Measurements from ENCODE around the gene CAPZA1. TPM values are rescaled to one million over a fixed set of nuclear protein-coding genes. Genes with fewer than 3 reads are reported as not detected.

Gene CAPZA1
- total RNA-seq, 1 donor from 2014 or later = 171 TPM

- H3K9me3 Mint-ChIP-seq (ENCODE audit: unreplicated experiment) = peaks cover 4% of the 10 kb centered on the region
- H3K36me3 Mint-ChIP-seq (ENCODE audit: low read depth, unreplicated experiment) = peaks cover 33% of the 10 kb centered on the region
- DNase-seq (ENCODE audit: low read depth) = no peak
- Histone ChIP-seq H3K27me3 (ENCODE audit: insufficient read depth, low read length) (no peaks in the 10 kb centered on the region), H3K27ac (ENCODE audit: low read depth, low read length) (no peak overlapping the region), H3K9ac (ENCODE audit: low read length) (no peak overlapping the region), H3K9me3 (ENCODE audit: insufficient read depth, low read depth, low read length) (no peaks in the 10 kb centered on the region), H3K79me2 (ENCODE audit: insufficient read depth, low read length) (peaks cover 20% of the 10 kb centered on the region), H3K4me3 (ENCODE audit: insufficient read depth, low read depth, low read length) (no peak overlapping the region), H2AFZ (ENCODE audit: low read depth, low read length) (no peak overlapping the region), H3K36me3 (ENCODE audit: insufficient read depth, low read length) (peaks cover 11% of the 10 kb centered on the region), H3K4me1 (ENCODE audit: insufficient read depth, low read length) (no peaks in the 10 kb centered on the region), H4K20me1 (ENCODE audit: insufficient read depth, low read length) (peaks cover 34% of the 10 kb centered on the region), H3K4me2 (ENCODE audit: low read length) (no peak overlapping the region)
- peaks cover 22% of the 10 kb centered on the region for H3K4me1 Mint-ChIP-seq (ENCODE audit: low read depth, unreplicated experiment)
- no peak for FAIRE-seq
- H3K27ac Mint-ChIP-seq (ENCODE audit: unreplicated experiment) = no peak overlapping the region
- H3K27me3 Mint-ChIP-seq (ENCODE audit: low read depth, unreplicated experiment) = no peaks in the 10 kb centered on the region
- TF ChIP-seq EZH2 (IDR thresholded peaks at IDR 0.05; ENCODE audit: insufficient read depth, low read length) (no peak), CTCF (IDR thresholded peaks at IDR 0.05; ENCODE audit: insufficient read depth, low read depth, low read length) (no peak)
- no peak overlapping the region for H3K4me3 Mint-ChIP-seq (ENCODE audit: unreplicated experiment)
Observed at GRCh38 chr1:112688781-112689193, 69.2 kb downstream of the CAPZA1 start.

GRCh38 chr1:112689196-112689841 lies 69.7 kb downstream of the CAPZA1 start:
- H3K4me3 Mint-ChIP-seq (ENCODE audit: unreplicated experiment) = no peak overlapping the region
- Histone ChIP-seq H3K9me3 (ENCODE audit: insufficient read depth, low read depth, low read length) (no peaks in the 10 kb centered on the region), H3K27me3 (ENCODE audit: insufficient read depth, low read length) (no peaks in the 10 kb centered on the region), H3K4me3 (ENCODE audit: insufficient read depth, low read depth, low read length) (no peak overlapping the region), H3K4me1 (ENCODE audit: insufficient read depth, low read length) (no peaks in the 10 kb centered on the region), H3K36me3 (ENCODE audit: insufficient read depth, low read length) (peaks cover 11% of the 10 kb centered on the region), H3K4me2 (ENCODE audit: low read length) (no peak overlapping the region), H4K20me1 (ENCODE audit: insufficient read depth, low read length) (peaks cover 34% of the 10 kb centered on the region), H3K27ac (ENCODE audit: low read depth, low read length) (no peak overlapping the region), H2AFZ (ENCODE audit: low read depth, low read length) (no peak overlapping the region), H3K79me2 (ENCODE audit: insufficient read depth, low read length) (peaks cover 20% of the 10 kb centered on the region), H3K9ac (ENCODE audit: low read length) (no peak overlapping the region)
- peaks cover 4% of the 10 kb centered on the region for H3K9me3 Mint-ChIP-seq (ENCODE audit: unreplicated experiment)
- H3K36me3 Mint-ChIP-seq (ENCODE audit: low read depth, unreplicated experiment) = peaks cover 33% of the 10 kb centered on the region
- no peak for TF ChIP-seq CTCF (IDR thresholded peaks at IDR 0.05; ENCODE audit: insufficient read depth, low read depth, low read length)
- TF ChIP-seq EZH2 (IDR thresholded peaks at IDR 0.05; ENCODE audit: insufficient read depth, low read length) = no peak
- no peaks in the 10 kb centered on the region for H3K27me3 Mint-ChIP-seq (ENCODE audit: low read depth, unreplicated experiment)
- no peak for FAIRE-seq
- peaks cover 22% of the 10 kb centered on the region for H3K4me1 Mint-ChIP-seq (ENCODE audit: low read depth, unreplicated experiment)
- no peak overlapping the region for H3K27ac Mint-ChIP-seq (ENCODE audit: unreplicated experiment)
- DNase-seq (ENCODE audit: low read depth) = no peak

- no peaks in the 10 kb centered on the region for H3K27me3 Mint-ChIP-seq (ENCODE audit: low read depth, unreplicated experiment)
Observed at GRCh38 chr1:112689842-112690237, 70.2 kb downstream of the CAPZA1 start.

More at GRCh38 chr1:112689842-112690237, 70.2 kb downstream of the CAPZA1 start:
- Mint-ChIP-seq H3K27ac (ENCODE audit: unreplicated experiment) (no peak overlapping the region), H3K36me3 (ENCODE audit: low read depth, unreplicated experiment) (peaks cover 36% of the 10 kb centered on the region), H3K4me3 (ENCODE audit: unreplicated experiment) (no peak overlapping the region), H3K4me1 (ENCODE audit: low read depth, unreplicated experiment) (peaks cover 22% of the 10 kb centered on the region), H3K9me3 (ENCODE audit: unreplicated experiment) (peaks cover 4% of the 10 kb centered on the region)
- no peaks in the 10 kb centered on the region for H3K9me3 ChIP-seq (ENCODE audit: insufficient read depth, low read depth, low read length)
- H3K4me2 ChIP-seq (ENCODE audit: low read length) = no peak overlapping the region
- H4K20me1 ChIP-seq (ENCODE audit: insufficient read depth, low read length) = peaks cover 34% of the 10 kb centered on the region
- no peak for FAIRE-seq
- DNase-seq (ENCODE audit: low read depth) = no peak
- no peak overlapping the region for H3K4me3 ChIP-seq (ENCODE audit: insufficient read depth, low read depth, low read length)
- peaks cover 20% of the 10 kb centered on the region for H3K79me2 ChIP-seq (ENCODE audit: insufficient read depth, low read length)
- H3K9ac ChIP-seq (ENCODE audit: low read length) = no peak overlapping the region
- H3K36me3 ChIP-seq (ENCODE audit: insufficient read depth, low read length) = peaks cover 11% of the 10 kb centered on the region
- H2AFZ ChIP-seq (ENCODE audit: low read depth, low read length) = no peak overlapping the region
- H3K27me3 ChIP-seq (ENCODE audit: insufficient read depth, low read length) = no peaks in the 10 kb centered on the region
- no peak for TF ChIP-seq CTCF (IDR thresholded peaks at IDR 0.05; ENCODE audit: insufficient read depth, low read depth, low read length)
- TF ChIP-seq EZH2 (IDR thresholded peaks at IDR 0.05; ENCODE audit: insufficient read depth, low read length) = no peak
- H3K27ac ChIP-seq (ENCODE audit: low read depth, low read length) = no peak overlapping the region
- no peaks in the 10 kb centered on the region for H3K4me1 ChIP-seq (ENCODE audit: insufficient read depth, low read length)
